Suprapubic skin (tissue), 4 donors: ENCODE results near the gene RCOR2.

ENCODE experiments used
- CTCF ChIP-seq, 2 donors: fragments of 200-600 bp in 1 of 2; fragments of 450-650 bp in 1 of 2; sonication (generic) in 1 of 2; IDR thresholded peaks; one replicate each; pipeline ENCODE4 v1.5.1; 2016 to 2019; ENCODE audit warnings: antibody characterized with exemption in 2 of 2, mild to moderate bottlenecking in 1 of 2, moderate library complexity in 1 of 2
- EP300 ChIP-seq: sonication (generic); formaldehyde crosslinking; IDR thresholded peaks from one replicate; pipeline ENCODE4 v1.6.1; 2017; ENCODE audit warnings: antibody characterized with exemption
- POLR2A ChIP-seq, 2 donors: fragments of 450-650 bp; IDR thresholded peaks; one replicate each; pipeline ENCODE4 v1.6.1; 2017; ENCODE audit warnings: antibody characterized with exemption in 2 of 2, mild to moderate bottlenecking in 2 of 2, moderate library complexity in 2 of 2
- POLR2AphosphoS5 ChIP-seq, 3 donors: sonication (generic); formaldehyde crosslinking; IDR thresholded peaks; one replicate each; pipeline ENCODE4 v1.6.1; 2017; ENCODE audit warnings: antibody characterized with exemption in 3 of 3

- TF ChIP-seq CTCF (IDR thresholded peaks at IDR 0.05) (no peak), POLR2A (IDR thresholded peaks at IDR 0.05) (no peak), POLR2AphosphoS5 (IDR thresholded peaks at IDR 0.05) (no peak), EP300 (no peak)
Observed at GRCh38 chr11:63868399-63869064, 48.4 kb downstream of the RCOR2 start.
